ENCODE data around the gene LPP.

GRCh38 chr3:188701485-188701969, 547.6 kb downstream of the LPP start:
- TF ChIP-seq CTCF (IDR thresholded peaks at IDR 0.05) (no peak), POLR2AphosphoS5 (IDR thresholded peaks at IDR 0.05) (no peak), EP300 (IDR thresholded peaks at IDR 0.05; ENCODE audit: low read depth) (no peak), POLR2A (IDR thresholded peaks at IDR 0.05) (no peak)
